ENCODE results near the gene PMVK.

PMVK gene

GRCh38 chr1:154972517-154973343 is 36.2 kb upstream of the PMVK start:
- Histone ChIP-seq H3K9ac (ENCODE audit: low read length) (peak overlapping the region; percentile 97), H3K9me3 (ENCODE audit: control insufficient read depth, low read length) (no peaks in the 10 kb centered on the region), H3K27me3 (replicated peaks; ENCODE audit: control insufficient read depth, insufficient read depth, low read length) (no peaks in the 10 kb centered on the region), H3K4me1 (ENCODE audit: control insufficient read depth, insufficient read depth, low read length) (peaks cover 57% of the 10 kb centered on the region), H3K36me3 (ENCODE audit: control insufficient read depth, insufficient read depth, low read length, severe bottlenecking) (peaks cover 7% of the 10 kb centered on the region), H3K4me3 (ENCODE audit: low read length) (peak overlapping the region; percentile 90)
- DNase-seq (ENCODE audit: low read depth) = peak; percentile 92

GRCh38 chr1:154972213-154972516 is 35.6 kb upstream of the PMVK start:
- peak overlapping the region; percentile 97 for H3K9ac ChIP-seq (ENCODE audit: low read length)
- H3K4me1 ChIP-seq (ENCODE audit: control insufficient read depth, insufficient read depth, low read length) = peaks cover 62% of the 10 kb centered on the region
- peaks cover 13% of the 10 kb centered on the region for H3K36me3 ChIP-seq (ENCODE audit: control insufficient read depth, insufficient read depth, low read length, severe bottlenecking)
- no peaks in the 10 kb centered on the region for H3K9me3 ChIP-seq (ENCODE audit: control insufficient read depth, low read length)
- peak overlapping the region; percentile 90 for H3K4me3 ChIP-seq (ENCODE audit: low read length)
- H3K27me3 ChIP-seq (replicated peaks; ENCODE audit: control insufficient read depth, insufficient read depth, low read length) = no peaks in the 10 kb centered on the region
- DNase-seq (ENCODE audit: low read depth) = no peak

GRCh38 chr1:154971341-154971998 is 35.0 kb upstream of the PMVK start:
- H3K27me3 ChIP-seq (replicated peaks; ENCODE audit: control insufficient read depth, insufficient read depth, low read length) = no peaks in the 10 kb centered on the region
- peaks cover 63% of the 10 kb centered on the region for H3K4me1 ChIP-seq (ENCODE audit: control insufficient read depth, insufficient read depth, low read length)
- no peaks in the 10 kb centered on the region for H3K9me3 ChIP-seq (ENCODE audit: control insufficient read depth, low read length)
- peak; percentile 57 for DNase-seq (ENCODE audit: low read depth)
- H3K36me3 ChIP-seq (ENCODE audit: control insufficient read depth, insufficient read depth, low read length, severe bottlenecking) = peaks cover 20% of the 10 kb centered on the region
- H3K4me3 ChIP-seq (ENCODE audit: low read length) = peak overlapping the region; percentile 92
- peak overlapping the region; percentile 97 for H3K9ac ChIP-seq (ENCODE audit: low read length)

GRCh38 chr1:154970631-154971340 is 34.3 kb upstream of the PMVK start, which contains the start of gene SHC1:
Gene SHC1, minus strand, starts transcription at chr1:154970747. Its CDS starts 221 bp downstream, at chr1:154970526.
- DNase-seq (ENCODE audit: low read depth) = peak; percentile 98
- peak within 1 kb of the TSS; percentile 92 for H3K4me3 ChIP-seq (ENCODE audit: low read length)
- H3K9me3 ChIP-seq (ENCODE audit: control insufficient read depth, low read length) = no peaks in the 10 kb centered on the region
- peaks cover 57% of the 10 kb centered on the region for H3K4me1 ChIP-seq (ENCODE audit: control insufficient read depth, insufficient read depth, low read length)
- peaks cover 27% of the 10 kb centered on the region for H3K36me3 ChIP-seq (ENCODE audit: control insufficient read depth, insufficient read depth, low read length, severe bottlenecking)
- H3K27me3 ChIP-seq (replicated peaks; ENCODE audit: control insufficient read depth, insufficient read depth, low read length) = no peaks in the 10 kb centered on the region
- H3K9ac ChIP-seq (ENCODE audit: low read length) = peak within 1 kb of the TSS; percentile 97

GRCh38 chr1:154969860-154970452 is 33.4 kb upstream of the PMVK start:
- H3K27me3 ChIP-seq (replicated peaks; ENCODE audit: control insufficient read depth, insufficient read depth, low read length) = no peaks in the 10 kb centered on the region
- H3K9ac ChIP-seq (ENCODE audit: low read length) = peak overlapping the region; percentile 97
- DNase-seq (ENCODE audit: low read depth) = peak; percentile 50
- peaks cover 35% of the 10 kb centered on the region for H3K36me3 ChIP-seq (ENCODE audit: control insufficient read depth, insufficient read depth, low read length, severe bottlenecking)
- no peaks in the 10 kb centered on the region for H3K9me3 ChIP-seq (ENCODE audit: control insufficient read depth, low read length)
- peaks cover 55% of the 10 kb centered on the region for H3K4me1 ChIP-seq (ENCODE audit: control insufficient read depth, insufficient read depth, low read length)
- peak overlapping the region; percentile 92 for H3K4me3 ChIP-seq (ENCODE audit: low read length)

GRCh38 chr1:154969246-154969645 is 32.7 kb upstream of the PMVK start:
- no peak for DNase-seq (ENCODE audit: low read depth)
- Histone ChIP-seq H3K27me3 (replicated peaks; ENCODE audit: control insufficient read depth, insufficient read depth, low read length) (no peaks in the 10 kb centered on the region), H3K9me3 (ENCODE audit: control insufficient read depth, low read length) (no peaks in the 10 kb centered on the region), H3K36me3 (ENCODE audit: control insufficient read depth, insufficient read depth, low read length, severe bottlenecking) (peaks cover 42% of the 10 kb centered on the region), H3K4me1 (ENCODE audit: control insufficient read depth, insufficient read depth, low read length) (peaks cover 59% of the 10 kb centered on the region), H3K9ac (ENCODE audit: low read length) (peak overlapping the region; percentile 97), H3K4me3 (ENCODE audit: low read length) (peak overlapping the region; percentile 92)

- Histone ChIP-seq H3K9ac (ENCODE audit: low read length) (peak overlapping the region; percentile 97), H3K4me3 (ENCODE audit: low read length) (peak overlapping the region; percentile 92), H3K4me1 (ENCODE audit: control insufficient read depth, insufficient read depth, low read length) (peaks cover 59% of the 10 kb centered on the region), H3K27me3 (replicated peaks; ENCODE audit: control insufficient read depth, insufficient read depth, low read length) (no peaks in the 10 kb centered on the region), H3K36me3 (ENCODE audit: control insufficient read depth, insufficient read depth, low read length, severe bottlenecking) (peaks cover 47% of the 10 kb centered on the region), H3K9me3 (ENCODE audit: control insufficient read depth, low read length) (no peaks in the 10 kb centered on the region)
- DNase-seq (ENCODE audit: low read depth) = no peak
Measured at GRCh38 chr1:154968731-154969130, 32.2 kb upstream of the PMVK start.

- DNase-seq (ENCODE audit: low read depth) = no peak
- H3K4me1 ChIP-seq (ENCODE audit: control insufficient read depth, insufficient read depth, low read length) = peaks cover 50% of the 10 kb centered on the region
- no peaks in the 10 kb centered on the region for H3K9me3 ChIP-seq (ENCODE audit: control insufficient read depth, low read length)
- H3K36me3 ChIP-seq (ENCODE audit: control insufficient read depth, insufficient read depth, low read length, severe bottlenecking) = peaks cover 60% of the 10 kb centered on the region
- peak overlapping the region; percentile 97 for H3K9ac ChIP-seq (ENCODE audit: low read length)
- H3K4me3 ChIP-seq (ENCODE audit: low read length) = no peak overlapping the region
- no peaks in the 10 kb centered on the region for H3K27me3 ChIP-seq (replicated peaks; ENCODE audit: control insufficient read depth, insufficient read depth, low read length)
Measured at GRCh38 chr1:154967331-154967950, 30.9 kb upstream of the PMVK start.

GRCh38 chr1:154966111-154966510 is 29.6 kb upstream of the PMVK start:
- peaks cover 60% of the 10 kb centered on the region for H3K36me3 ChIP-seq (ENCODE audit: control insufficient read depth, insufficient read depth, low read length, severe bottlenecking)

GRCh38 chr1:154964359-154964758 is 27.8 kb upstream of the PMVK start:
- H3K9ac ChIP-seq (ENCODE audit: low read length) = no peak overlapping the region
- no peaks in the 10 kb centered on the region for H3K9me3 ChIP-seq (ENCODE audit: control insufficient read depth, low read length)
- H3K36me3 ChIP-seq (ENCODE audit: control insufficient read depth, insufficient read depth, low read length, severe bottlenecking) = peaks cover 60% of the 10 kb centered on the region
- H3K27me3 ChIP-seq (replicated peaks; ENCODE audit: control insufficient read depth, insufficient read depth, low read length) = no peaks in the 10 kb centered on the region
- H3K4me1 ChIP-seq (ENCODE audit: control insufficient read depth, insufficient read depth, low read length) = peaks cover 42% of the 10 kb centered on the region
- no peak for DNase-seq (ENCODE audit: low read depth)
- no peak overlapping the region for H3K4me3 ChIP-seq (ENCODE audit: low read length)

More at GRCh38 chr1:154966111-154966510, 29.6 kb upstream of the PMVK start:
- Histone ChIP-seq H3K9ac (ENCODE audit: low read length) (peak overlapping the region; percentile 97), H3K4me3 (ENCODE audit: low read length) (no peak overlapping the region), H3K27me3 (replicated peaks; ENCODE audit: control insufficient read depth, insufficient read depth, low read length) (no peaks in the 10 kb centered on the region), H3K9me3 (ENCODE audit: control insufficient read depth, low read length) (no peaks in the 10 kb centered on the region), H3K4me1 (ENCODE audit: control insufficient read depth, insufficient read depth, low read length) (peaks cover 39% of the 10 kb centered on the region)
- DNase-seq (ENCODE audit: low read depth) = no peak

Data from adipocyte (in vitro differentiated cells).